ENCODE results near the gene CSNK1D.

- TF ChIP-seq MXD4 (CRISPR knock-in tag; IDR thresholded peaks at IDR 0.05; ENCODE audit: borderline replicate concordance) (no peak), ZNF121 (CRISPR knock-in tag; IDR thresholded peaks at IDR 0.05) (no peak), TEAD4 (CRISPR knock-in tag; IDR thresholded peaks at IDR 0.05) (no peak), AFF4 (CRISPR knock-in tag; IDR thresholded peaks at IDR 0.05; ENCODE audit: borderline replicate concordance) (no peak), CTCF (IDR thresholded peaks at IDR 0.05) (no peak)
Measured at GRCh38 chr17:82224666-82225065, 48.8 kb downstream of the CSNK1D start.
